Osteocyte (in vitro differentiated cells): ENCODE data around the gene BBC3. TPM values are rescaled to one million over a fixed set of nuclear protein-coding genes. Genes with fewer than 3 reads are reported as not detected.

ENCODE experiments used
- DNase-seq: peaks from one replicate; pipeline ENCODE4 v3.0.0; 2021; ENCODE audit warnings: mixed read lengths; ENCODE audit not compliant: unreplicated experiment; ENCODE audit errors: extremely low spot score
- H3K27ac Mint-ChIP-seq: one replicate; pipeline ENCODE4 v1.8.0; 2021; ENCODE audit warnings: mild to moderate bottlenecking, mixed read lengths; ENCODE audit not compliant: unreplicated experiment
- H3K27me3 Mint-ChIP-seq: one replicate; pipeline ENCODE4 v1.8.0; 2021; ENCODE audit warnings: mixed read lengths; ENCODE audit not compliant: unreplicated experiment
- H3K36me3 Mint-ChIP-seq: one replicate; pipeline ENCODE4 v1.8.0; 2021; ENCODE audit warnings: mixed read lengths; ENCODE audit not compliant: unreplicated experiment
- H3K4me1 Mint-ChIP-seq: one replicate; pipeline ENCODE4 v1.8.0; 2021; ENCODE audit warnings: mixed read lengths; ENCODE audit not compliant: unreplicated experiment
- H3K4me3 Mint-ChIP-seq: one replicate; pipeline ENCODE4 v1.8.0; 2021; ENCODE audit warnings: mild to moderate bottlenecking, moderate library complexity, mixed read lengths; ENCODE audit not compliant: unreplicated experiment
- H3K9me3 Mint-ChIP-seq: one replicate; pipeline ENCODE4 v1.8.0; 2021; ENCODE audit warnings: mixed read lengths; ENCODE audit not compliant: unreplicated experiment
- CTCF ChIP-seq: fragments of 200-600 bp; sonication (generic); IDR thresholded peaks from 2 replicates; pipeline ENCODE4 v1.5.0; 2021; ENCODE audit warnings: antibody characterized with exemption, mild to moderate bottlenecking, moderate library complexity
- microRNA-seq: library from miRNA; unstranded; fragments of <30 nt; microRNA quantifications from one replicate; pipeline ENCODE4 v1.1.0, GENCODE V29; 2020; ENCODE audit not compliant: unreplicated experiment
- total RNA-seq: library from RNA; stranded (reverse); gene quantifications from 2 replicates; pipeline ENCODE4 v1.2.1, GENCODE V29; 2021

BBC3 gene
- total RNA-seq, 1 donor from 2014 or later = 34.3 TPM

- Mint-ChIP-seq H3K27ac (no peak overlapping the region), H3K9me3 (no peaks in the 10 kb centered on the region), H3K4me3 (no peak overlapping the region), H3K4me1 (peaks cover 33% of the 10 kb centered on the region), H3K27me3 (no peaks in the 10 kb centered on the region), H3K36me3 (peaks cover 27% of the 10 kb centered on the region)
- TF ChIP-seq CTCF = no peak
- DNase-seq = no peak
Observed at GRCh38 chr19:47179653-47180310, 51.2 kb downstream of the BBC3 start.

GRCh38 chr19:47176627-47177090 is 54.3 kb downstream of the BBC3 start:
- no peak for TF ChIP-seq CTCF
- Mint-ChIP-seq H3K27ac (peak overlapping the region; percentile 91), H3K4me3 (no peak overlapping the region), H3K9me3 (no peaks in the 10 kb centered on the region), H3K36me3 (peaks cover 22% of the 10 kb centered on the region), H3K4me1 (peaks cover 53% of the 10 kb centered on the region), H3K27me3 (no peaks in the 10 kb centered on the region)
- DNase-seq = no peak

GRCh38 chr19:47176071-47176626 is 54.9 kb downstream of the BBC3 start:
- H3K9me3 Mint-ChIP-seq = no peaks in the 10 kb centered on the region
- peaks cover 53% of the 10 kb centered on the region for H3K4me1 Mint-ChIP-seq
- DNase-seq = no peak
- H3K4me3 Mint-ChIP-seq = no peak overlapping the region
- no peak for TF ChIP-seq CTCF
- H3K36me3 Mint-ChIP-seq = peaks cover 22% of the 10 kb centered on the region
- H3K27me3 Mint-ChIP-seq = no peaks in the 10 kb centered on the region
- peak overlapping the region; percentile 91 for H3K27ac Mint-ChIP-seq

GRCh38 chr19:47172666-47173455 is 58.1 kb downstream of the BBC3 start:
- H3K4me1 Mint-ChIP-seq = peaks cover 52% of the 10 kb centered on the region
- peak overlapping the region; percentile 67 for H3K27ac Mint-ChIP-seq
- TF ChIP-seq CTCF = no peak

More at GRCh38 chr19:47172666-47173455, 58.1 kb downstream of the BBC3 start:
- Mint-ChIP-seq H3K4me3 (no peak overlapping the region), H3K27me3 (no peaks in the 10 kb centered on the region), H3K36me3 (peaks cover 24% of the 10 kb centered on the region), H3K9me3 (no peaks in the 10 kb centered on the region)
- no peak for DNase-seq

Small RNAs within 50 kb of the gene (microRNA-seq; reads per million reads assigned to microRNA genes)
- gene MIR3190 = not detected
- gene MIR3191 = not detected

Other genes with a start within 250 kb of the BBC3 start
- 0.71 and 0.99 TPM in 2 replicates for gene NPAS1, start 211.4 kb downstream of the BBC3 start, total RNA-seq
- gene TMEM160, start 182.6 kb downstream of the BBC3 start, total RNA-seq = 35.2 and 41.4 TPM in 2 replicates
- gene ZC3H4, start 117.4 kb downstream of the BBC3 start, total RNA-seq = 53.1 and 60.2 TPM in 2 replicates
- gene SAE1, start 100.4 kb downstream of the BBC3 start, total RNA-seq = 96.6 and 110 TPM in 2 replicates
- gene CCDC9, start 25.3 kb upstream of the BBC3 start, total RNA-seq = 34.6 and 35.1 TPM in 2 replicates
- gene INAFM1, start 43.7 kb upstream of the BBC3 start, total RNA-seq = 16.7 and 17.4 TPM in 2 replicates
- 0.48 and 0.65 TPM in 2 replicates for gene C5AR1, start 78.7 kb upstream of the BBC3 start, total RNA-seq
- gene C5AR2, start 101.0 kb upstream of the BBC3 start, total RNA-seq = 0.08 TPM in 1 of 2 replicates, not detected in the other
- 17.5 and 19.2 TPM in 2 replicates for gene DHX34, start 118.1 kb upstream of the BBC3 start, total RNA-seq
- gene MEIS3, start 188.3 kb upstream of the BBC3 start, total RNA-seq = 93.8 and 99.0 TPM in 2 replicates
- 0.05 TPM in 1 of 2 replicates, not detected in the other for gene SLC8A2, start 240.7 kb upstream of the BBC3 start, total RNA-seq